Peyer's patch (tissue), 4 donors: Measurements from ENCODE around the gene HMGCR. TPM values are rescaled to one million over a fixed set of nuclear protein-coding genes. Genes with fewer than 3 reads are reported as not detected.

Experiments used
- DNase-seq, 3 donors: peaks; one replicate each; pipeline ENCODE4 v3.0.0-alpha.2; 2017 to 2019
- H3K27ac ChIP-seq, 4 donors: fragments of 200-600 bp; sonication (generic); one replicate each; pipeline ENCODE4 v1.5.1; 2016 to 2019
- H3K27me3 ChIP-seq, 2 donors: fragments of 200-600 bp; sonication (generic); one replicate each; pipeline ENCODE4 v1.5.1; 2019
- H3K36me3 ChIP-seq, 3 donors: fragments of 200-600 bp; sonication (generic); one replicate each; pipeline ENCODE4 v1.5.1; 2016 to 2019
- H3K4me1 ChIP-seq, 4 donors: fragments of 200-600 bp; sonication (generic); one replicate each; pipeline ENCODE4 v1.5.1; 2016 to 2019
- H3K4me3 ChIP-seq, 4 donors: fragments of 200-600 bp; sonication (generic); 1 replicate in 3 of 4; 2 replicates in 1 of 4; pipeline ENCODE4 v1.5.1; 2016 to 2019; ENCODE audit warnings: mild to moderate bottlenecking in 1 of 4
- H3K9me3 ChIP-seq, 4 donors: fragments of 200-600 bp; sonication (generic); one replicate each; pipeline ENCODE4 v1.5.1; 2016 to 2019; ENCODE audit warnings: mild to moderate bottlenecking in 1 of 4
- POLR2A ChIP-seq, 2 donors: fragments of 450-650 bp; IDR thresholded peaks; one replicate each; pipeline ENCODE4 v1.5.1; 2017; ENCODE audit warnings: antibody characterized with exemption in 2 of 2, mild to moderate bottlenecking in 2 of 2, moderate library complexity in 2 of 2
- total RNA-seq, 4 donors: library from RNA; depleted of rRNA; stranded (reverse); fragments of >200 nt; gene quantifications; one replicate each; pipeline ENCODE4 v1.1.0, GENCODE V29; 2016
- TF ChIP-seq, protein P1 (sequence below), 6 experiments: fragments of 450-650 bp in 4 of 6; fragments of 200-600 bp in 2 of 6; sonication (generic) in 1 of 6; IDR thresholded peaks; one replicate each; pipeline ENCODE4 v1.5.1; 2017 to 2019; ENCODE audit warnings: antibody characterized with exemption in 6 of 6, mild to moderate bottlenecking in 3 of 6, moderate library complexity in 1 of 6

Gene HMGCR
- total RNA-seq, 4 donors from 2014 or later = 15.7 to 87.1 (median 67.1) TPM

DNA sequence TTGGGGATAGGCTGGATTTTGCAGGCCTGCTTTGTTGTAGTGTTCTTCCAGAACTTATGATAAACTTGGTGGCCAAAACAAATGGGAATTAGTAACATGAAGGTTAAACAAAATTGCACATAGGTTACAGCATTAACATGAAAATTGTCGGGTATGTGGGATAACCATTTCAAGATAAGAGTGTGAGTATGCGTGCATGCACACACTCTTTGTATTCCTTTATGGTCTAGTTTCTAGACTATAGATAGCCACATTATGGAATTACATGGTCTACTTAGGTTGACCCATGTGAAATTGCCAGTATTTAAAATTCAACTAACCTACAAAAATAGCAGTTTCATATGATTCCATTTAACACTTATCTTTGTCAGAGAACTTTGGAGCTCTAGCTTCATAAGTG, 1.4 kb downstream of the HMGCR start:
- H3K4me1 ChIP-seq = peaks cover 0 to 35% (median 0%) of the 10 kb centered on the region in 4 donors
- no peaks in the 10 kb centered on the region for H3K9me3 ChIP-seq
- H3K36me3 ChIP-seq = peaks cover 0 to 6% (median 0%) of the 10 kb centered on the region in 3 donors
- no peak for DNase-seq
- TF ChIP-seq POLR2A (IDR thresholded peaks at IDR 0.05) = no peak
- TF ChIP-seq, protein P1, sequence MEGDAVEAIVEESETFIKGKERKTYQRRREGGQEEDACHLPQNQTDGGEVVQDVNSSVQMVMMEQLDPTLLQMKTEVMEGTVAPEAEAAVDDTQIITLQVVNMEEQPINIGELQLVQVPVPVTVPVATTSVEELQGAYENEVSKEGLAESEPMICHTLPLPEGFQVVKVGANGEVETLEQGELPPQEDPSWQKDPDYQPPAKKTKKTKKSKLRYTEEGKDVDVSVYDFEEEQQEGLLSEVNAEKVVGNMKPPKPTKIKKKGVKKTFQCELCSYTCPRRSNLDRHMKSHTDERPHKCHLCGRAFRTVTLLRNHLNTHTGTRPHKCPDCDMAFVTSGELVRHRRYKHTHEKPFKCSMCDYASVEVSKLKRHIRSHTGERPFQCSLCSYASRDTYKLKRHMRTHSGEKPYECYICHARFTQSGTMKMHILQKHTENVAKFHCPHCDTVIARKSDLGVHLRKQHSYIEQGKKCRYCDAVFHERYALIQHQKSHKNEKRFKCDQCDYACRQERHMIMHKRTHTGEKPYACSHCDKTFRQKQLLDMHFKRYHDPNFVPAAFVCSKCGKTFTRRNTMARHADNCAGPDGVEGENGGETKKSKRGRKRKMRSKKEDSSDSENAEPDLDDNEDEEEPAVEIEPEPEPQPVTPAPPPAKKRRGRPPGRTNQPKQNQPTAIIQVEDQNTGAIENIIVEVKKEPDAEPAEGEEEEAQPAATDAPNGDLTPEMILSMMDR (IDR thresholded peaks at IDR 0.05) = no peak
- H3K4me3 ChIP-seq = peak overlapping the region in 3 of 4 donors; percentile 75 to 99 (median 92)
- H3K27me3 ChIP-seq = no peaks in the 10 kb centered on the region
- no peak overlapping the region for H3K27ac ChIP-seq

- TF ChIP-seq, protein P1 (IDR thresholded peaks at IDR 0.05) = no peak
- no peak for TF ChIP-seq POLR2A (IDR thresholded peaks at IDR 0.05)
- Histone ChIP-seq H3K36me3 (peaks cover 0 to 28% (median 0%) of the 10 kb centered on the region in 3 donors), H3K27ac (no peak overlapping the region), H3K4me1 (peaks cover 0 to 35% (median 0%) of the 10 kb centered on the region in 4 donors), H3K27me3 (no peaks in the 10 kb centered on the region), H3K4me3 (no peak overlapping the region), H3K9me3 (no peaks in the 10 kb centered on the region)
- no peak for DNase-seq
These were observed 3.9 kb downstream of the HMGCR start for GRCh38 chr5:75340714-75341478.

GRCh38 chr5:75341934-75342333, 4.9 kb downstream of the HMGCR start:
- H3K27ac ChIP-seq = no peak overlapping the region
- peaks cover 0 to 37% (median 0%) of the 10 kb centered on the region in 3 donors for H3K36me3 ChIP-seq
- no peak overlapping the region for H3K4me3 ChIP-seq
- H3K4me1 ChIP-seq = peaks cover 0 to 35% (median 0%) of the 10 kb centered on the region in 4 donors
- DNase-seq = no peak
- no peaks in the 10 kb centered on the region for H3K27me3 ChIP-seq
- TF ChIP-seq, protein P1 (IDR thresholded peaks at IDR 0.05) = no peak
- no peak for TF ChIP-seq POLR2A (IDR thresholded peaks at IDR 0.05)
- H3K9me3 ChIP-seq = no peaks in the 10 kb centered on the region

- H3K4me1 ChIP-seq = peaks cover 0 to 35% (median 0%) of the 10 kb centered on the region in 4 donors
- TF ChIP-seq, protein P1 (IDR thresholded peaks at IDR 0.05) = no peak
- TF ChIP-seq POLR2A (IDR thresholded peaks at IDR 0.05) = no peak
- DNase-seq = no peak
- H3K27ac ChIP-seq = no peak overlapping the region
- no peaks in the 10 kb centered on the region for H3K9me3 ChIP-seq
- H3K4me3 ChIP-seq = no peak overlapping the region
- peaks cover 0 to 46% (median 0%) of the 10 kb centered on the region in 3 donors for H3K36me3 ChIP-seq
- H3K27me3 ChIP-seq = no peaks in the 10 kb centered on the region
These were observed 5.8 kb downstream of the HMGCR start for GRCh38 chr5:75342836-75343235.

DNA sequence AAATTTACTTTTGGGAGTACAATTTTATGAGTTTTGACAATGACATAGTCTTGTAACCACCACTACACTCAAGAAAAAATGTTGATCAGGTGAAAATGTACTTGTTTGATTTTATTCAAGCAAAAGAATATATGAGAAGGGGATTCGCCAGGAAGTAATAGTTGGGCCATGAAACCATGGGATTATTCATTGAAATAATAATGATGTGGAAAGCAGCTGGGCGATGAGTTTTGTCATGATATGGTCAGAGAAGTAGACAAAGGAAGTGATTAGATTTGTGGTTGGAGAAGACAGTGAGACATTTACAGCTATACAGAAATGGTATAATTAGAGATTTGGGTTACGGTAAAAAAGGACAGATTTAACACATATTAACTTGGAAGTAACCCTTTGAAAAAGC, 11.2 kb downstream of the HMGCR start:
- Histone ChIP-seq H3K9me3 (no peaks in the 10 kb centered on the region), H3K27me3 (no peaks in the 10 kb centered on the region), H3K4me1 (no peaks in the 10 kb centered on the region), H3K27ac (no peak overlapping the region), H3K4me3 (no peak overlapping the region), H3K36me3 (peaks cover 0 to 91% (median 0%) of the 10 kb centered on the region in 3 donors)
- TF ChIP-seq, protein P1 (IDR thresholded peaks at IDR 0.05) = no peak
- no peak for TF ChIP-seq POLR2A (IDR thresholded peaks at IDR 0.05)
- no peak for DNase-seq
